Measurements from ENCODE around the gene TPO.

DNA sequence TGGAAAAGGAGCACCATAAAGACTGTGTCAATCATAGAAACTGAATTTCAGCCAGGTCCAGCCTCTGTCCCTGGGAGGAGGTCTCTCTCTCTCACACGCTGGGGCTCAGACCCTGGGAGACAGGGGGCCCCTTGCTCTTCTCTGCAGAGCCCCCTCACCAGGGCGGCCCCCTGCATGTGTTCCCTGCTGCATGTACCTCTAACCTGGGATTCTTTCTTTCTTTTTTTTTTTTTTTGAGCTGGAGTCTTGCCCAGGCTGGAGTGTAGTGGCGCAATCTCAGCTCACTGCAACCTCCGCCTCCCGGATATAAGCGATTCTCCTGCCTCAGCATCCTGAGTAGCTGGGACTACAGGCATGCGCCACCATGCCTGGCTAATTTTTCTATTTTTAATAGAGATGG is 46.5 kb downstream of the TPO start:
- TF ChIP-seq, protein P1, sequence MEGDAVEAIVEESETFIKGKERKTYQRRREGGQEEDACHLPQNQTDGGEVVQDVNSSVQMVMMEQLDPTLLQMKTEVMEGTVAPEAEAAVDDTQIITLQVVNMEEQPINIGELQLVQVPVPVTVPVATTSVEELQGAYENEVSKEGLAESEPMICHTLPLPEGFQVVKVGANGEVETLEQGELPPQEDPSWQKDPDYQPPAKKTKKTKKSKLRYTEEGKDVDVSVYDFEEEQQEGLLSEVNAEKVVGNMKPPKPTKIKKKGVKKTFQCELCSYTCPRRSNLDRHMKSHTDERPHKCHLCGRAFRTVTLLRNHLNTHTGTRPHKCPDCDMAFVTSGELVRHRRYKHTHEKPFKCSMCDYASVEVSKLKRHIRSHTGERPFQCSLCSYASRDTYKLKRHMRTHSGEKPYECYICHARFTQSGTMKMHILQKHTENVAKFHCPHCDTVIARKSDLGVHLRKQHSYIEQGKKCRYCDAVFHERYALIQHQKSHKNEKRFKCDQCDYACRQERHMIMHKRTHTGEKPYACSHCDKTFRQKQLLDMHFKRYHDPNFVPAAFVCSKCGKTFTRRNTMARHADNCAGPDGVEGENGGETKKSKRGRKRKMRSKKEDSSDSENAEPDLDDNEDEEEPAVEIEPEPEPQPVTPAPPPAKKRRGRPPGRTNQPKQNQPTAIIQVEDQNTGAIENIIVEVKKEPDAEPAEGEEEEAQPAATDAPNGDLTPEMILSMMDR (IDR thresholded peaks at IDR 0.05), result no peak
- no peak for TF ChIP-seq POLR2A (IDR thresholded peaks at IDR 0.05)

Data from thyroid gland (tissue), 4 donors.